Transverse colon (tissue), 4 donors: ENCODE data around the gene UBR3. TPM values are rescaled to one million over a fixed set of nuclear protein-coding genes. Genes with fewer than 3 reads are reported as not detected.

Experiments used
- DNase-seq: peaks from one replicate; pipeline ENCODE4 v3.0.0-alpha.2; 2019
- H3K27ac ChIP-seq, 4 donors: fragments of 200-600 bp; sonication (generic); 2 replicates each; pipeline ENCODE4 v1.5.1; 2016 to 2018; ENCODE audit warnings: inconsistent platforms in 4 of 4
- H3K27me3 ChIP-seq: fragments of 200-600 bp; sonication (generic); 2 replicates; pipeline ENCODE4 v1.5.1; 2017; ENCODE audit warnings: inconsistent platforms
- H3K36me3 ChIP-seq, 4 donors: fragments of 200-600 bp; sonication (generic); 2 replicates each; pipeline ENCODE4 v1.5.1; 2017 to 2019; ENCODE audit warnings: inconsistent platforms in 4 of 4
- H3K4me1 ChIP-seq, 4 donors: fragments of 200-600 bp; sonication (generic); 2 replicates each; pipeline ENCODE4 v1.5.1; 2017 to 2020; ENCODE audit warnings: inconsistent platforms in 4 of 4
- H3K4me3 ChIP-seq, 4 donors: fragments of 200-600 bp; sonication (generic); 1 replicate in 1 of 4; 2 replicates in 3 of 4; pipeline versions ENCODE4 v1.5.1 to v1.6.1; 2017 to 2019; ENCODE audit warnings: inconsistent platforms in 4 of 4
- H3K9me3 ChIP-seq, 2 donors: fragments of 200-600 bp; sonication (generic); 2 replicates each; pipeline ENCODE4 v1.5.1; 2017 to 2019; ENCODE audit warnings: inconsistent platforms in 2 of 2
- EP300 ChIP-seq: sonication (generic); formaldehyde crosslinking; IDR thresholded peaks from one replicate; pipeline ENCODE4 v1.6.1; 2017; ENCODE audit warnings: antibody characterized with exemption, low read depth
- POLR2A ChIP-seq: fragments of 450-650 bp; IDR thresholded peaks from one replicate; pipeline ENCODE4 v1.6.1; 2016; ENCODE audit warnings: antibody characterized with exemption, mild to moderate bottlenecking, moderate library complexity
- POLR2AphosphoS5 ChIP-seq, 3 donors: sonication (generic); formaldehyde crosslinking; IDR thresholded peaks; one replicate each; pipeline ENCODE4 v1.6.1; 2016; ENCODE audit warnings: antibody characterized with exemption in 3 of 3
- WGBS, 2 donors: methylation state at CpG; one replicate each; pipeline ENCODE4 v1.1.5; 2018; ENCODE audit warnings: low coverage in 1 of 2; 5-methylcytosine and 5-hydroxymethylcytosine counted together
- in situ Hi-C, 4 donors: fragments of 200-750 bp; cut with MboI; loops; one replicate each; pipeline versions ENCODE4 v1.15.0 to v1.15.1; 2017; ENCODE audit warnings: low sequenced_read_pairs in 3 of 4, low pct_ligation_motif_present in 1 of 4, low pct_unique_long_range_greater_than_20kb in 1 of 4
- intact Hi-C: fragments of 100-400 bp; cut with DNase I; formaldehyde crosslinking; loops from one replicate; pipeline ENCODE4 v1.15.1; 2023; ENCODE audit warnings: low total_unique reads
- total RNA-seq, 4 donors: library from RNA; depleted of rRNA; stranded (reverse); fragments of >200 nt; gene quantifications; one replicate each; pipeline ENCODE4 v1.1.0, GENCODE V29; 2016
- TF ChIP-seq, protein P1 (sequence below), 5 experiments: fragments of 200-600 bp in 3 of 5; fragments of 450-650 bp in 2 of 5; sonication (generic) in 3 of 5; IDR thresholded peaks; 1 replicate in 2 of 5; 2 replicates in 3 of 5; pipeline ENCODE4 v1.5.1; 2016 to 2017; ENCODE audit warnings: antibody characterized with exemption in 5 of 5, inconsistent platforms in 3 of 5, mild to moderate bottlenecking in 2 of 5, moderate library complexity in 1 of 5

Gene UBR3
- total RNA-seq, 4 donors from 2014 or later = 45.2 to 79.0 (median 74.1) TPM

GRCh38 chr2:169979025-169979424 is 151.8 kb downstream of the UBR3 start:
- DNase-seq = no peak
- Histone ChIP-seq H3K27ac (no peak overlapping the region), H3K36me3 (peaks cover 0 to 14% (median 5%) of the 10 kb centered on the region in 4 donors), H3K4me1 (no peaks in the 10 kb centered on the region), H3K9me3 (peaks cover 16 to 20% of the 10 kb centered on the region in 2 donors), H3K27me3 (no peaks in the 10 kb centered on the region), H3K4me3 (no peak overlapping the region)
- intact Hi-C loops = no loop called here
- TF ChIP-seq POLR2AphosphoS5 (IDR thresholded peaks at IDR 0.05) (no peak), POLR2A (no peak), EP300 (no peak)
- TF ChIP-seq, protein P1, sequence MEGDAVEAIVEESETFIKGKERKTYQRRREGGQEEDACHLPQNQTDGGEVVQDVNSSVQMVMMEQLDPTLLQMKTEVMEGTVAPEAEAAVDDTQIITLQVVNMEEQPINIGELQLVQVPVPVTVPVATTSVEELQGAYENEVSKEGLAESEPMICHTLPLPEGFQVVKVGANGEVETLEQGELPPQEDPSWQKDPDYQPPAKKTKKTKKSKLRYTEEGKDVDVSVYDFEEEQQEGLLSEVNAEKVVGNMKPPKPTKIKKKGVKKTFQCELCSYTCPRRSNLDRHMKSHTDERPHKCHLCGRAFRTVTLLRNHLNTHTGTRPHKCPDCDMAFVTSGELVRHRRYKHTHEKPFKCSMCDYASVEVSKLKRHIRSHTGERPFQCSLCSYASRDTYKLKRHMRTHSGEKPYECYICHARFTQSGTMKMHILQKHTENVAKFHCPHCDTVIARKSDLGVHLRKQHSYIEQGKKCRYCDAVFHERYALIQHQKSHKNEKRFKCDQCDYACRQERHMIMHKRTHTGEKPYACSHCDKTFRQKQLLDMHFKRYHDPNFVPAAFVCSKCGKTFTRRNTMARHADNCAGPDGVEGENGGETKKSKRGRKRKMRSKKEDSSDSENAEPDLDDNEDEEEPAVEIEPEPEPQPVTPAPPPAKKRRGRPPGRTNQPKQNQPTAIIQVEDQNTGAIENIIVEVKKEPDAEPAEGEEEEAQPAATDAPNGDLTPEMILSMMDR (IDR thresholded peaks at IDR 0.05) = no peak
- in situ Hi-C loops = no loop called here
- WGBS, 2 donors = 85 to 95% methylated on average over 2 of the region's 2 CpGs

GRCh38 chr2:169980001-169980400 is 152.7 kb downstream of the UBR3 start:
- Histone ChIP-seq H3K4me3 (no peak overlapping the region), H3K9me3 (peaks cover 16 to 19% of the 10 kb centered on the region in 2 donors), H3K36me3 (peaks cover 0 to 14% (median 5%) of the 10 kb centered on the region in 4 donors), H3K4me1 (no peaks in the 10 kb centered on the region), H3K27ac (no peak overlapping the region), H3K27me3 (no peaks in the 10 kb centered on the region)
- intact Hi-C loops (no loop called here), in situ Hi-C loops (no loop called here)
- WGBS, 2 donors = 95 to 100% methylated on average over 4 of the region's 4 CpGs
- no peak for TF ChIP-seq POLR2A
- TF ChIP-seq, protein P1 (IDR thresholded peaks at IDR 0.05) = no peak
- TF ChIP-seq POLR2AphosphoS5 (IDR thresholded peaks at IDR 0.05) = no peak
- no peak for TF ChIP-seq EP300
- no peak for DNase-seq

DNA sequence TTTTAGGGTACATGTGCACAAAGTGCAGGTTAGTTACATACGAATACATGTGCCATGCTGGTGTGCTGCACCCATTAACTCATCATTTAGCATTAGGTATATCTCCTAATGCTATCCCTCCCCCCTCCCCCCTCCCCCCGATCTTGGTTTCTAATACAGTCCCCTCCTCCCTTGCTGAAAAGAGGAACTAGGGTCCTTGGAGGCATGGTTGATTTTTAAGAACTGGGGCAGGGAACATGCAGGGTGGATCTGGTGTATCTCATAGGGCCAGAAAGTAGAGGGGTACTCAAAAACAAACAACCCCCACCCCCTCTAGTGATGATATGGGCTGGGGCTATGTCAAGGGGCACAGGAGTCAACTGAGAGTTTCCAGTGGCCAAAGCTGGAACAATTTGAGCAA is 153.4 kb downstream of the UBR3 start:
- intact Hi-C loops (no loop called here), in situ Hi-C loops (no loop called here)
- no peaks in the 10 kb centered on the region for H3K4me1 ChIP-seq
- no peak overlapping the region for H3K4me3 ChIP-seq
- no peak overlapping the region for H3K27ac ChIP-seq
- peaks cover 0 to 11% (median 3%) of the 10 kb centered on the region in 4 donors for H3K36me3 ChIP-seq
- H3K27me3 ChIP-seq = no peaks in the 10 kb centered on the region
- TF ChIP-seq POLR2AphosphoS5 (IDR thresholded peaks at IDR 0.05) = no peak
- no peak for TF ChIP-seq POLR2A
- TF ChIP-seq EP300 = no peak
- TF ChIP-seq, protein P1 (IDR thresholded peaks at IDR 0.05) = no peak
- no peak for DNase-seq
- peaks cover 11 to 14% of the 10 kb centered on the region in 2 donors for H3K9me3 ChIP-seq
- 91 to 100% methylated on average over 1 to 2 of the region's 2 CpGs for WGBS, 2 donors

- intact Hi-C loops = no loop called here
- in situ Hi-C loops = no loop called here
- Histone ChIP-seq H3K4me1 (no peaks in the 10 kb centered on the region), H3K9me3 (no peaks in the 10 kb centered on the region), H3K4me3 (no peak overlapping the region), H3K36me3 (peaks cover 0 to 7% (median 2%) of the 10 kb centered on the region in 4 donors), H3K27me3 (no peaks in the 10 kb centered on the region), H3K27ac (no peak overlapping the region)
- WGBS, 2 donors = 0 to 60% methylated on average over 1 of the region's 1 CpG
- DNase-seq = no peak
- TF ChIP-seq EP300 (no peak), POLR2A (no peak), POLR2AphosphoS5 (IDR thresholded peaks at IDR 0.05) (no peak)
- TF ChIP-seq, protein P1 (IDR thresholded peaks at IDR 0.05) = no peak
Observed at GRCh38 chr2:169982929-169983328, 155.7 kb downstream of the UBR3 start.
